Myometrial cell (primary cell): ENCODE results near the gene GRM4. TPM values are rescaled to one million over a fixed set of nuclear protein-coding genes. Genes with fewer than 3 reads are reported as not detected.

ENCODE experiments used
- total RNA-seq: library from RNA; depleted of rRNA; stranded (reverse); fragments of >200 nt; gene quantifications from 2 replicates; pipeline ENCODE4 v1.2.3, GENCODE V29; 2015

Gene GRM4
- not detected in 2 replicates for total RNA-seq

GRCh38 chr6:34146021-34146782, at the start of gene GRM4:
Gene GRM4, minus strand, starts transcription at chr6:34146087. Its CDS starts 12,591 bp downstream, at chr6:34133496.

Other genes with a start within 250 kb of the GRM4 start
- 749 and 849 TPM in 2 replicates for gene HMGA1, start 90.8 kb upstream of the GRM4 start, total RNA-seq
- 49.6 and 58.5 TPM in 2 replicates for gene SMIM29, start 102.9 kb upstream of the GRM4 start, total RNA-seq
- 18.2 and 22.0 TPM in 2 replicates for gene NUDT3, start 246.6 kb upstream of the GRM4 start, total RNA-seq